ENCODE results near the gene SRBD1.

The SRBD1 gene

GRCh38 chr2:45611020-45611859 is at the start of gene SRBD1:
TSS of gene SRBD1 (minus strand) at chr2:45611267. CDS start at chr2:45605441, 5,826 bp downstream.
- ATAC-seq (ENCODE audit: insufficient read depth, low read depth) (peak; percentile 93), DNase-seq (peak; percentile 95)
- Histone ChIP-seq H3K36me3 (ENCODE audit: insufficient read depth, low read length) (no peaks in the 10 kb centered on the region), H3K4me3 (ENCODE audit: low read depth in 1 of 2, low read length in 2 of 2) (peak within 1 kb of the TSS; percentile 41 to 71), H3K4me1 (ENCODE audit: insufficient read depth, low read length) (peaks cover 26% of the 10 kb centered on the region), H2AFZ (ENCODE audit: low read depth, low read length) (peak within 1 kb of the TSS; percentile 71), H3K9me3 (ENCODE audit: insufficient read depth, low read length, severe bottlenecking) (no peaks in the 10 kb centered on the region), H3K9ac (ENCODE audit: low read depth, low read length) (peak within 1 kb of the TSS; percentile 73), H3K27me3 (ENCODE audit: insufficient read depth, low read length, poor library complexity) (no peaks in the 10 kb centered on the region), H3K27ac (ENCODE audit: low read length) (peak within 1 kb of the TSS; percentile 74), H4K20me1 (ENCODE audit: insufficient read depth, low read length) (no peaks in the 10 kb centered on the region), H3K4me2 (ENCODE audit: insufficient read depth, low read length) (peak within 1 kb of the TSS; percentile 72), H3K79me2 (ENCODE audit: insufficient read depth, low read length) (peaks cover 42% of the 10 kb centered on the region)
- TF ChIP-seq CTCF (IDR thresholded peaks at IDR 0.05; ENCODE audit: borderline replicate concordance, extremely low read depth, low read length, poor library complexity, severe bottlenecking) (no peak), EZH2 (IDR thresholded peaks at IDR 0.05; ENCODE audit: borderline replicate concordance, low read depth, low read length, severe bottlenecking) (no peak)

GRCh38 chr2:45654250-45654649 is 43.2 kb upstream of the SRBD1 start:
- H3K9me3 ChIP-seq (ENCODE audit: insufficient read depth, low read length, severe bottlenecking): no peaks in the 10 kb centered on the region
- H3K36me3 ChIP-seq (ENCODE audit: insufficient read depth, low read length): no peaks in the 10 kb centered on the region; the same call in 1 of the 2 replicates
- TF ChIP-seq EZH2 (IDR thresholded peaks at IDR 0.05; ENCODE audit: borderline replicate concordance, low read depth, low read length, severe bottlenecking) (no peak), CTCF (IDR thresholded peaks at IDR 0.05; ENCODE audit: borderline replicate concordance, extremely low read depth, low read length, poor library complexity, severe bottlenecking) (no peak)
- H3K9ac ChIP-seq (ENCODE audit: low read depth, low read length): no peak overlapping the region
- H2AFZ ChIP-seq (ENCODE audit: low read depth, low read length): no peak overlapping the region
- H3K4me1 ChIP-seq (ENCODE audit: insufficient read depth, low read length): peaks cover 46% of the 10 kb centered on the region
- no peak for DNase-seq
- 0 out of 4 replicates have a peak overlapping the region, but pooled peaks of 1 of the 2 experiments have one; percentile 11 for H3K4me3 ChIP-seq (ENCODE audit: low read depth in 1 of 2, low read length in 2 of 2)
- peaks cover 40% of the 10 kb centered on the region for H3K79me2 ChIP-seq (ENCODE audit: insufficient read depth, low read length)
- peaks cover 20% of the 10 kb centered on the region; the same call in 1 of the 2 replicates for H4K20me1 ChIP-seq (ENCODE audit: insufficient read depth, low read length)
- peak overlapping the region; percentile 88 for H3K4me2 ChIP-seq (ENCODE audit: insufficient read depth, low read length)
- H3K27ac ChIP-seq (ENCODE audit: low read length): no peak overlapping the region
- ATAC-seq (ENCODE audit: insufficient read depth, low read depth): no peak
- H3K27me3 ChIP-seq (ENCODE audit: insufficient read depth, low read length, poor library complexity): no peaks in the 10 kb centered on the region

GRCh38 chr2:45653122-45653913 is 42.3 kb upstream of the SRBD1 start:
- H3K79me2 ChIP-seq (ENCODE audit: insufficient read depth, low read length): peaks cover 39% of the 10 kb centered on the region

More at GRCh38 chr2:45653122-45653913, 42.3 kb upstream of the SRBD1 start:
- Histone ChIP-seq H3K36me3 (ENCODE audit: insufficient read depth, low read length) (no peaks in the 10 kb centered on the region; the same call in 1 of the 2 replicates), H3K4me1 (ENCODE audit: insufficient read depth, low read length) (peaks cover 47% of the 10 kb centered on the region), H3K27me3 (ENCODE audit: insufficient read depth, low read length, poor library complexity) (no peaks in the 10 kb centered on the region), H2AFZ (ENCODE audit: low read depth, low read length) (no peak overlapping the region), H3K4me2 (ENCODE audit: insufficient read depth, low read length) (peak overlapping the region; percentile 88), H3K9me3 (ENCODE audit: insufficient read depth, low read length, severe bottlenecking) (no peaks in the 10 kb centered on the region), H4K20me1 (ENCODE audit: insufficient read depth, low read length) (peaks cover 20% of the 10 kb centered on the region; the same call in 1 of the 2 replicates), H3K4me3 (ENCODE audit: low read depth in 1 of 2, low read length in 2 of 2) (peak overlapping the region in 1 of 2 experiments; percentile 71; a peak in 2 of 4 replicates), H3K9ac (ENCODE audit: low read depth, low read length) (peak overlapping the region; percentile 77; the same call in 1 of the 2 replicates), H3K27ac (ENCODE audit: low read length) (no peak overlapping the region)
- TF ChIP-seq CTCF (IDR thresholded peaks at IDR 0.05; ENCODE audit: borderline replicate concordance, extremely low read depth, low read length, poor library complexity, severe bottlenecking): no peak
- TF ChIP-seq EZH2 (IDR thresholded peaks at IDR 0.05; ENCODE audit: borderline replicate concordance, low read depth, low read length, severe bottlenecking): no peak
- ATAC-seq (ENCODE audit: insufficient read depth, low read depth): no peak
- DNase-seq: no peak
